GM23248 (cell line): ENCODE results near the gene COX8C. TPM values are rescaled to one million over a fixed set of nuclear protein-coding genes. Genes with fewer than 3 reads are reported as not detected.
"Not testable (repeated sequence)": the region's sequence is repeated elsewhere in the genome, so short reads cannot be mapped to it uniquely, and the experiment has no call there.

Experiments
- DNase-seq: peaks from one replicate; pipeline ENCODE4 v3.0.0-alpha.2; 2015
- H2AFZ ChIP-seq: fragments of 200-600 bp; sonication (generic); 2 replicates; pipeline ENCODE4 v1.6.1; 2016; ENCODE audit warnings: antibody characterized with exemption
- H3F3A ChIP-seq: fragments of 200-600 bp; sonication (generic); 2 replicates; pipeline ENCODE4 v1.6.1; 2016; ENCODE audit warnings: mild to moderate bottlenecking, antibody characterized with exemption, mixed run types; ENCODE audit not compliant: insufficient read depth
- H3K27ac ChIP-seq: fragments of 200-600 bp; sonication (generic); 2 replicates; pipeline ENCODE4 v1.5.1; 2016; ENCODE audit warnings: mild to moderate bottlenecking
- H3K27me3 ChIP-seq: fragments of 200-600 bp; sonication (generic); replicated peaks from 2 replicates; pipeline ENCODE4 v1.6.1; 2016; ENCODE audit warnings: mild to moderate bottlenecking; ENCODE audit not compliant: insufficient read depth
- H3K36me3 ChIP-seq: fragments of 200-600 bp; sonication (generic); 2 replicates; pipeline ENCODE4 v1.6.1; 2016; ENCODE audit warnings: low read depth, mild to moderate bottlenecking
- H3K4me1 ChIP-seq: fragments of 200-600 bp; sonication (generic); 2 replicates; pipeline ENCODE4 v1.6.1; 2016; ENCODE audit warnings: mild to moderate bottlenecking; ENCODE audit not compliant: insufficient read depth
- H3K4me2 ChIP-seq: fragments of 200-600 bp; sonication (generic); one replicate; pipeline ENCODE4 v1.6.1; 2016; ENCODE audit warnings: mild to moderate bottlenecking; ENCODE audit not compliant: unreplicated experiment
- H3K4me3 ChIP-seq: fragments of 200-600 bp; sonication (generic); 2 replicates; pipeline ENCODE4 v1.5.1; 2016; ENCODE audit warnings: mild to moderate bottlenecking
- H3K79me2 ChIP-seq: fragments of 200-600 bp; sonication (generic); 2 replicates; pipeline ENCODE4 v1.6.1; 2016; ENCODE audit warnings: mild to moderate bottlenecking; ENCODE audit not compliant: insufficient read depth
- H3K9ac ChIP-seq: fragments of 200-600 bp; sonication (generic); 2 replicates; pipeline ENCODE4 v1.6.1; 2016; ENCODE audit warnings: mild to moderate bottlenecking
- H3K9me2 ChIP-seq: fragments of 200-600 bp; sonication (generic); 2 replicates; pipeline ENCODE4 v1.6.1; 2016; ENCODE audit warnings: mixed run types, mild to moderate bottlenecking, moderate library complexity; ENCODE audit not compliant: insufficient read depth
- H3K9me3 ChIP-seq: fragments of 200-600 bp; sonication (generic); one replicate; pipeline ENCODE4 v1.6.1; 2017; ENCODE audit warnings: low read depth
- H4K20me1 ChIP-seq: fragments of 200-600 bp; sonication (generic); 2 replicates; pipeline ENCODE4 v1.6.0; 2016; ENCODE audit not compliant: insufficient read depth
- EZH2 ChIP-seq: fragments of 200-600 bp; sonication (generic); IDR thresholded peaks from 2 replicates; pipeline ENCODE4 v1.6.1; 2018; ENCODE audit warnings: antibody characterized with exemption, mild to moderate bottlenecking; ENCODE audit not compliant: insufficient read depth, poor library complexity, severe bottlenecking
- EZH2phosphoT487 ChIP-seq: fragments of 200-600 bp; sonication (generic); IDR thresholded peaks from 2 replicates; pipeline ENCODE4 v1.6.1; 2018; ENCODE audit warnings: antibody characterized with exemption, moderate library complexity, mild to moderate bottlenecking, low read depth; ENCODE audit not compliant: insufficient read depth
- WGBS, 2 experiments: methylation state at CpG; one replicate each; pipeline ENCODE4 v1.1.6; 2015 to 2017; ENCODE audit warnings: low lambda C conversion rate in 2 of 2, low coverage in 1 of 2; ENCODE audit errors: missing lambda C conversion rate in 2 of 2; 5-methylcytosine and 5-hydroxymethylcytosine counted together
- in situ Hi-C: fragments of 300-500 bp; cut with MboI; formaldehyde crosslinking; loops from 2 replicates; pipeline ENCODE4 v1.15.0; 2020
- polyA plus RNA-seq: library from polyadenylated mRNA; unstranded; fragments of >200 nt; fragmentation: Nextera tagmentation; extraction: Ambion mirVana; gene quantifications from 2 replicates; pipeline ENCODE4 v1.2.1, GENCODE V29; 2016
- total RNA-seq: library from RNA; depleted of rRNA; stranded (reverse); fragments of >200 nt; shearing (Covaris generic); gene quantifications from 2 replicates; pipeline ENCODE4 v1.2.3, GENCODE V29; 2014

Gene COX8C
- total and polyA plus RNA-seq, 2 experiments from 2014 or later = not detected

DNA sequence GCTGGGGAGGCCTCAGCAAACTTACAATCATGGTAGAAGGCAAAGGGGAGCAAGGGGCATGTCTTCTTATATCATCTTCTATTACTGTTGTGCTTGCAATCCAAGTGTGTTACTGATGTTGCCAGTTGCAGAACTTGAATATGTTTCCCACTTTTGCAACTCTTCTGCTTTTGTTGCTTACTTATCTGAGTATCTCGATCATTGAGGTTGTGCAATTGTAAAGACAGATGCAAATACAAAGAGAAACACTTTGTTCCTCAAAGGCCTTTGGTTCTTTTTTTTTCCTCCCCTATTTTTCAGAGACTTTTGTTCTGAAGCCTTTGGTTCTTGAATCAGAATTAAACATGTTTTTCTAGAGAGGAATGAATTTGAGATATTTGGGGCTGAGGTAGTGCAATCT, 3.7 kb upstream of the COX8C start:
- no peak for DNase-seq
- no peak for TF ChIP-seq EZH2phosphoT487
- WGBS, 2 experiments = 0 to 5% methylated on average over 1 of the region's 1 CpG

DNA sequence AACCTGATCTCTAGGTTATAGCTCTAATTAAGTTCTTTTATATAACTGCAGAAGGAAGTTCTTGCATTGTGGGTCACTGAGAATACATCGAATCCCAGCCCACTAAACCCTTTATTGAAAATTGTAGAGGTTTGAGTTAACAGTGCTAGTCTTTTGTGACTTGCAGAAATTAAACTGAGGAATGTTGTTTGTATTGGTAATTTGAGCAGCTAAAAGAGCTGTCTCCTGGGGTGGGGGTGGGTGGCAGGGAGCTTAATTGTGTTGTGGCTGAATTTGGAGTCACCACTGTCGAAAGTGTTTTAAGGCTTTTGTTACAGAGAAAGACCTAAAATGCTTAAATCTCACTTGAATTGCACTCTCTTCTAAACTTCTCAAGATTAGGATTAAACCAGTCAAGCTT, 3.2 kb upstream of the COX8C start:
- H3K4me2 ChIP-seq = no peak overlapping the region
- no peak overlapping the region for H3K9ac ChIP-seq
- in situ Hi-C loops = no loop called here
- 45 to 48% methylated on average over 2 of the region's 2 CpGs for WGBS, 2 experiments
- no peak for TF ChIP-seq EZH2phosphoT487
- no peak for TF ChIP-seq EZH2
- no peaks in the 10 kb centered on the region for H3K27me3 ChIP-seq
- H3K79me2 ChIP-seq = no peaks in the 10 kb centered on the region
- no peaks in the 10 kb centered on the region for H3K4me1 ChIP-seq
- no peaks in the 10 kb centered on the region for H3F3A ChIP-seq
- no peaks in the 10 kb centered on the region for H3K36me3 ChIP-seq
- no peak overlapping the region for H3K27ac ChIP-seq
- H4K20me1 ChIP-seq = no peaks in the 10 kb centered on the region
- H3K9me2 ChIP-seq = no peaks in the 10 kb centered on the region
- H2AFZ ChIP-seq = no peak overlapping the region
- H3K9me3 ChIP-seq = no peaks in the 10 kb centered on the region
- no peak overlapping the region for H3K4me3 ChIP-seq
- DNase-seq = no peak

More for the DNA sequence above, 3.7 kb upstream of the COX8C start:
- Histone ChIP-seq H3K4me2 (no peak overlapping the region), H4K20me1 (no peaks in the 10 kb centered on the region), H3K9ac (no peak overlapping the region), H2AFZ (no peak overlapping the region), H3F3A (no peaks in the 10 kb centered on the region), H3K27ac (no peak overlapping the region), H3K27me3 (no peaks in the 10 kb centered on the region), H3K9me2 (no peaks in the 10 kb centered on the region), H3K4me1 (no peaks in the 10 kb centered on the region), H3K79me2 (no peaks in the 10 kb centered on the region), H3K9me3 (no peaks in the 10 kb centered on the region), H3K4me3 (no peak overlapping the region), H3K36me3 (no peaks in the 10 kb centered on the region)
- in situ Hi-C loops = no loop called here

DNA sequence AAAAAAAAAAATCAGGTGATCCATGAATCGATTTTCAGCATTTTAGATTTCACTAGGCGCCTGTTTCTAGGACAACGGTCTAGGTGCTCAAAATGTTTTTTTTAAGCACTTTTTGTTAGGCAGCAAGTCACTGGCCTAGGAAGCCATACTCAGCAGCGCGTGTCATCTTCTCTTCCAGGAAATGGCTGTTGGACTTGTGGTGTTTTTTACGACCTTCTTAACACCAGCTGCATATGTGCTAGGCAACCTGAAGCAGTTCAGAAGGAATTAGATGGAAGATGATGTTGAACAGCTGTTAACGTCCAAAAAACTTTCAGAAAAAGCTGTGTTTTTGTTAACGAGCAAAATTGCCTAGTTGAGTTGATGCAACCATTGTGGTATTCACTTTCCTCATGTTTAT, 868 bp downstream of the COX8C start:
- H3K4me1 ChIP-seq = no peaks in the 10 kb centered on the region
- DNase-seq = no peak
- no peaks in the 10 kb centered on the region for H3F3A ChIP-seq
- no peaks in the 10 kb centered on the region for H3K9me3 ChIP-seq
- no peaks in the 10 kb centered on the region for H3K9me2 ChIP-seq
- H3K79me2 ChIP-seq = no peaks in the 10 kb centered on the region
- H3K36me3 ChIP-seq = no peaks in the 10 kb centered on the region
- WGBS, 2 experiments = 60 to 67% methylated on average over 8 of the region's 8 CpGs
- H3K4me2 ChIP-seq = no peak overlapping the region
- no peaks in the 10 kb centered on the region for H4K20me1 ChIP-seq
- no peak overlapping the region for H2AFZ ChIP-seq
- H3K9ac ChIP-seq = no peak overlapping the region
- TF ChIP-seq EZH2phosphoT487 (no peak), EZH2 (no peak)
- in situ Hi-C loops = no loop called here
- no peak overlapping the region for H3K27ac ChIP-seq
- no peaks in the 10 kb centered on the region for H3K27me3 ChIP-seq
- no peak overlapping the region for H3K4me3 ChIP-seq

DNA sequence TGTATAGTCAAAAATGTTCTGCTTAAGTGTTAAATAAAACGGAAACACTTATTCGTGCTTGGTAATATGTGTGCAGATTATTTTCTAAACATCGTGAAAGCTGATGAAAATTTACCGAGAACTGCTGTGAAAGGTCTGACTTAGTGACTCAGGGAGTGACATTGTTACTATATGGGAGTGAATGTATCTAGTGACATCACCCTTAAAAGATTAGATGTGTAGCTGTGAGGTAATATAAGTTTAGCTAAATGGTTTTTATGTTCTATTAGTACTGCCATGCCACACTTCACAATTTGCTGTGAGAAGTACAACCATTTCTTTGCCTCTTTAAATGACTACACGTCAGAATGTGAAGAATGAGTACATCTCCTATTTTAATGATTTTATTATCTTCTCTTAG, 1.3 kb downstream of the COX8C start:
- Histone ChIP-seq H3K79me2 (no peaks in the 10 kb centered on the region), H3K4me2 (no peak overlapping the region), H3K4me1 (no peaks in the 10 kb centered on the region), H2AFZ (no peak overlapping the region), H3K27me3 (no peaks in the 10 kb centered on the region), H3K4me3 (no peak overlapping the region), H4K20me1 (no peaks in the 10 kb centered on the region), H3K9me2 (no peaks in the 10 kb centered on the region), H3K9ac (no peak overlapping the region), H3F3A (no peaks in the 10 kb centered on the region), H3K9me3 (no peaks in the 10 kb centered on the region), H3K36me3 (no peaks in the 10 kb centered on the region), H3K27ac (no peak overlapping the region)
- no peak for TF ChIP-seq EZH2phosphoT487
- TF ChIP-seq EZH2 = no peak
- in situ Hi-C loops = no loop called here
- WGBS, 2 experiments = 81 to 87% methylated on average over 5 of the region's 5 CpGs
- DNase-seq = no peak

DNA sequence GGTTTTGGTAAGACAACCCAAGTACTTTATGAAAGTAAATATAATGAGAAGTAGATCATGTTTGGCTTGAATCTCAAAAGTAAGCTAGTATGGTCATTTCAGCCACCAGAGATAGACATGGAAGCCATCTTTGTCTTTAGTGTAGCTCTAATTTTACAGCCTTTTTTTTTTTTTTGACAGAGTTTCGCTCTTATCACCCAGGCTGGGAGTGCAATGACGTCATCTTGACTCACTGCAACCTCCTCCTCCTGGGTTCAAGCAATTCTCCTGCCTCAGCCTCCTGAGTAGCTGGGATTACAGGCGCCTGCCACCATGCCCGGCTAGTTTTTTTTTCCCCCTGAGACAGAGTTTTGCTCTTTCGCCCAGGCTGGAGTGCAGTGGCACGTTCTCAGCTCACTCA, 7.9 kb downstream of the COX8C start:
- not testable (repeated sequence) for H2AFZ ChIP-seq
- WGBS, 2 experiments = 69 to 79% methylated on average over 6 of the region's 6 CpGs

More for the DNA sequence above, 7.9 kb downstream of the COX8C start:
- H3F3A ChIP-seq, H4K20me1 ChIP-seq, H3K4me3 ChIP-seq, H3K79me2 ChIP-seq, H3K4me2 ChIP-seq, H3K9me3 ChIP-seq, DNase-seq, H3K27me3 ChIP-seq, H3K9me2 ChIP-seq, H3K9ac ChIP-seq, H3K36me3 ChIP-seq, in situ Hi-C loops, H3K4me1 ChIP-seq, H3K27ac ChIP-seq: not testable (repeated sequence)
